Aorta (tissue), 5 donors: ENCODE results near the gene COPE. TPM values are rescaled to one million over a fixed set of nuclear protein-coding genes. Genes with fewer than 3 reads are reported as not detected.
"Not testable (repeated sequence)": the region's sequence is repeated elsewhere in the genome, so short reads cannot be mapped to it uniquely, and the experiment has no call there.

Source experiments
- ATAC-seq: fragments of 200-7000 bp; cut with Tn5 transposase; one replicate; pipeline ENCODE4 v1.9.1; 2022; ENCODE audit warnings: moderate library complexity; ENCODE audit not compliant: low FRiP score
- DNase-seq, 2 donors: peaks; one replicate each; pipeline ENCODE4 v3.0.0-alpha.2; 2020
- H3K27ac ChIP-seq, 2 donors: one replicate each; pipeline ENCODE4 v1.5.1; 2013; ENCODE audit warnings: low read length in 2 of 2, mild to moderate bottlenecking in 2 of 2, moderate library complexity in 2 of 2, control low read depth in 1 of 2, inconsistent platforms in 1 of 2, low read depth in 1 of 2
- H3K27me3 ChIP-seq, 2 donors: one replicate each; pipeline ENCODE4 v1.6.1; 2013; ENCODE audit warnings: control low read depth in 1 of 2, low read length in 1 of 2, mild to moderate bottlenecking in 1 of 2, moderate library complexity in 1 of 2; ENCODE audit not compliant: insufficient read depth in 2 of 2, control insufficient read depth in 1 of 2
- H3K36me3 ChIP-seq, 2 donors: one replicate each; pipeline ENCODE4 v1.6.1; 2013; ENCODE audit warnings: control low read depth in 1 of 2, low read length in 1 of 2, mild to moderate bottlenecking in 1 of 2; ENCODE audit not compliant: insufficient read depth in 2 of 2, control insufficient read depth in 1 of 2
- H3K4me1 ChIP-seq, 2 donors: one replicate each; pipeline ENCODE4 v1.6.1; 2013; ENCODE audit warnings: low read length in 2 of 2, control low read depth in 1 of 2, mild to moderate bottlenecking in 1 of 2, moderate library complexity in 1 of 2; ENCODE audit not compliant: insufficient read depth in 2 of 2, control insufficient read depth in 1 of 2
- H3K4me3 ChIP-seq, 2 donors: one replicate each; pipeline ENCODE4 v1.5.1; 2013; ENCODE audit warnings: low read length in 2 of 2, control low read depth in 1 of 2, mild to moderate bottlenecking in 1 of 2
- H3K9me3 ChIP-seq: one replicate; pipeline ENCODE4 v1.6.1; 2013; ENCODE audit warnings: mild to moderate bottlenecking, low read length; ENCODE audit not compliant: control insufficient read depth
- WGBS, 2 donors: extraction: QIAGEN DNeasy Blood & Tissue Kit; methylation state at CpG; one replicate each; pipeline ENCODE4 v1.1.7; 2013; 5-methylcytosine and 5-hydroxymethylcytosine counted together
- intact Hi-C, 2 donors: fragments of 100-400 bp; cut with DNase I; formaldehyde crosslinking; loops; one replicate each; pipeline versions ENCODE4 v1.14.2 to v1.15.0; 2022
- polyA plus RNA-seq, 2 donors: library from polyadenylated mRNA; stranded (reverse); fragments of 200-250 nt; gene quantifications; one replicate each; pipeline ENCODE4 v1.2.3, GENCODE V29; 2013
- total RNA-seq, 2 donors: library from RNA; stranded (reverse); fragmentation: NEBNext Ultra II Directional; extraction: Animal tissue kit (Norgen Biotek cat#: 25700); gene quantifications; one replicate each; pipeline ENCODE4 v1.2.1, GENCODE V29; 2021
- donor health status: healthy with polysubstance abuse.
- donor health status: Bipolar disorder and iron deficiency.
- donor health status: DM: no; HTN: no; CAD: no.
- donor health status: DM: no; HTN: no; CAD: no.
- donor health status: DM: yes; HTN: yes; CAD: no.

Gene COPE
- total and polyA plus RNA-seq, 4 donors, result 121 to 180 (median 148) TPM

DNA sequence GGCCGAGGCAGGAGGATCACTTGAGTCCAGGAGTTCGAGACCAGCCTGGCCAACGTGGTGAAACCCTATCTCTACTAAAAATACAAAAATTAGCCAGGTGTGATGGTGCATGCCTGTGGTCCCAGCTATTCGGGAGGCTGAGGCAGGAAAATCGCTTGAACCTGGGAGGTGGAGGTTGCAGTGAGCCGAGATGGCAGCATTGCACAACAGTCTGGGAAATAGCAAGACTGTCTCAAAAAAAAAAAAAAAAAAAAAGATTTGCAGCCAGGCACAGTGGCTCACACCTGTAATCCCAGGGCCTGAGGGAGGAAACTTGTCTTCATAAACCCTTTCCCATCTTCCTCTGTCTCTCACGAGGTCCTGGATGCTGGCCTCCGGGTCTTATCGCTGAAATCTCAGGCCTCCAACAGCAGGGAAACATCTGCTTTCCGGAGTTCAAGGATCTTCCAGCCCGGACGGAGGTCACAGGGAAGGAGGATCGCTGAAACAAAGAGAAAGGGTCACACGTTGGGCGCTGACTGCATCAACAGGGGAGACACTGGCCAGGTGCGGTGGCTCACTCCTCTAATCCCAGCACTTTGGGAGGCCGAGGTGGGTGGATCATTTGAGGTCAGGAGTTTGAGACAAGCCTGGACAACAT is 33.3 kb upstream of the COPE start:
- H3K4me3 ChIP-seq, H3K36me3 ChIP-seq, ATAC-seq, intact Hi-C loops, H3K27ac ChIP-seq, H3K4me1 ChIP-seq, H3K9me3 ChIP-seq, H3K27me3 ChIP-seq, DNase-seq: not testable (repeated sequence)
- 76 to 80% methylated on average over 17 of the region's 17 CpGs for WGBS, 2 donors

DNA sequence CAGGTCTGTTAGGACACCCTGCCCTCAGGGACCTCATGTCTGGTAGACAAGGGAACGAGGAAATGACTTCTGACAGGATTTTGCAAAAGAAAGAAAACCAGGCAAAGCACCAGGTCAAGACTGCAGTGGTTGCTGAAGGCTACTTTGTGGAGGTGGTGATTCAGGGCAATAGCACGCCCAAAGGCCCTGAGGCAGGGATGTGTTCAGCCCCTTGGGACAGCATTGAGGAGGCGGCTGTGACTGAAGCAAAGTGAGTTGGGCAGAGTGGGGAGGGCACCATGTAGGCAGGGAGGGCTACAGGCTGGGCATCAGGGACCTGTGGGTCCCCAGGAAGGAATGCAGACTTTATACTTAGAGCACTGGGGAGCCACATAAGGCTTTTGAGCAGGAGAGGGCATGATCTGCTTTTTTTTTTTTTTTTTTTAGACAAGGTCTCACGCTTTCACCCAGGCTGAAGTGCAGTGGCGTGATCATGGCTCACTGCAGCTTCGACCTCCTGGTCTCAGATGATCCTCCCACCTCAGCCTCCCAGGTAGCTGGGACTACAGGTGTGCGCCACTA is 32.6 kb upstream of the COPE start:
- WGBS, 2 donors, result 83 to 91% methylated on average over 6 to 7 of the region's 7 CpGs
- ATAC-seq (no peak), DNase-seq (no peak)
- Histone ChIP-seq H3K36me3 (no peaks in the 10 kb centered on the region), H3K27me3 (no peaks in the 10 kb centered on the region), H3K27ac (no peak overlapping the region), H3K4me3 (no peak overlapping the region), H3K4me1 (no peaks in the 10 kb centered on the region), H3K9me3 (no peaks in the 10 kb centered on the region)
- intact Hi-C loops, result no loop called here

DNA sequence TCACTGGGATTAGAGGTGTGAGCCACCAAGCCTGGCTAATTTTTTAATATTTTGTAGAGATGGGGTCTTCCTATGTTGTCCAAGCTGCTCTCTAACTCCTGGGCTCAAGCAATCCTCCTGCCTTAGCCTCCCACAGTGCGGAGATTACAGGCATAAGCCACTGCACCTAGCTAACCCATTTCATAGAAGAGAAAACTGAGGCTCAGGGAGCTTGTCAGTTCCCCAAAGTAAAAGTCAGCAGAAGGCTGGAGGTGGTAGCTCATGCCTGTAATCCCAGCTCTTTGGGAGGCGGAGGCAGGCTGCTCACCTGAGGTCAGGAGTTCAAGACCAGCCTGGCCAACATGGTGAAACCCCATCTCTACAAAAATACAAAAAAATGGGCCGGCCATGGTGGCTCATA is 30.7 kb upstream of the COPE start:
- DNase-seq, result no peak
- no peaks in the 10 kb centered on the region for H3K27me3 ChIP-seq
- 90 to 92% methylated on average over 3 of the region's 3 CpGs for WGBS, 2 donors
- no peak overlapping the region for H3K4me3 ChIP-seq
- no peaks in the 10 kb centered on the region for H3K4me1 ChIP-seq
- no peaks in the 10 kb centered on the region for H3K9me3 ChIP-seq
- no peaks in the 10 kb centered on the region for H3K36me3 ChIP-seq
- no peak for ATAC-seq
- intact Hi-C loops, result no loop called here
- H3K27ac ChIP-seq, result no peak overlapping the region

DNA sequence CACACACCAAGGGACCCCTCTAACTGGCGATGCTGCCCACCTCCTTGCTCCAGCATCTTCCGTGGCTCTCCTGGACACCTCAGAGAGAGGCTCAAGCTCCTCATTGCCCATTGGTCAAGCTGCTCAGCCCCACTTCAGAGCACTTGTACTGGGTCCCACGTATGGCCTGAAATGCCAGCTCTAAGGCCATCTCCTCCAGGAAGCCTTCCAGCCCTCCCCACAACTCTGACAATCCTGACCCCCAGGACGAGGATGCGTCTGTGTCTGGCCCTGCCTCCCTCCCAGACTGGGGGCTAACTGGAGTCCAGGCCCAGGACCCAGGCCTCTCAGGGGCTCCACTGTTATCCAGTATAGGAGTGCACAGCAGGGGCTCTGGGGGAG is 29.8 kb upstream of the COPE start:
- H3K36me3 ChIP-seq, result no peaks in the 10 kb centered on the region
- no peaks in the 10 kb centered on the region for H3K27me3 ChIP-seq
- WGBS, 2 donors, result 86 to 87% methylated on average over 5 of the region's 5 CpGs
- intact Hi-C loops, result no loop called here
- DNase-seq (no peak), ATAC-seq (no peak)
- H3K4me3 ChIP-seq, result no peak overlapping the region
- no peak overlapping the region for H3K27ac ChIP-seq
- H3K4me1 ChIP-seq, result no peaks in the 10 kb centered on the region
- no peaks in the 10 kb centered on the region for H3K9me3 ChIP-seq

DNA sequence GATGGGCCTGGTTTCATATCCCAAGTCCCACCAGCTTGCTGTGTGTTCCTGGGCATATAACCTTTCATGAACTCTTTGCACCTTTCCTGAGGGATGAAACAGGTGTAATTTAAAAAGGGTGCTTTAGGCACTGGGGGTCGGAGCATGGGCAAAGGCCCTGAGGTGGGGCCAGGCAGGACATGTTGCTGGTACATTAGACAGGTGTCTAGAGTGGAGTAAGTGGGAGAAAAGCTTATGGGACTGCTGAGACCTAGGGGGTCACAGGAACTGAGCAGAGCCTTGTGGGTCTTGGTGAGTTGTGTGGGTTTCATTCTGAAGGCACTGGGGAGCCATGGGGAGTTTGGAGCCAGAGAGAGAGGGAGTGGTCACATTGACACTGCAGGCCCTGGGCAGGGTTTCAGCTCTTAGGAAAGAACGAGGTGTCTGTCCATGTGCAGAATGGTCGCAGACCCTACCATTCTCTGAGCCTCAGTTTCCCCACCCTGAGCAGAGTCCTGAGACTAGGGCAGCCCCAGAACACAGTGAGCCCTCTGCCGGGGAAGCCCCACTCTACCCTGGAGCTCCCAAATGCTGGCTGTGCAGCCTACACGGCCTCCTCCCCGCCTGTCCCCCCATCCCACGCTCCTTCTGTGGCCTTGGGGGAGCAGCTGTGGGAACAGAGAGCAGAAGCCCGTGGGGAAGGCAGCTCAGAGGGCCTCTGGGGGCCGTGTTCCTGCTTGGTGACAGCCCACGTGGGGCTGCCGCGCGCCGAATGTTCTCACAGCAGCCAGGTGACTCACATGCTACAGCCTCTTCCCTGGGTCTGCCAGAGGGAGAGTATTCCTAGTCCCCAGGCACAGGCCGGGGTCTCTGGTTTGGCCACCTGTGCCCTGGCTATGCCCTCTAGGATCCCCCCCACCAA is 29.1 kb upstream of the COPE start:
- no peak overlapping the region for H3K27ac ChIP-seq
- ATAC-seq, result no peak
- no peaks in the 10 kb centered on the region for H3K4me1 ChIP-seq
- H3K9me3 ChIP-seq, result no peaks in the 10 kb centered on the region
- H3K4me3 ChIP-seq, result no peak overlapping the region
- no peak for DNase-seq
- 77 to 81% methylated on average over 15 of the region's 15 CpGs for WGBS, 2 donors
- intact Hi-C loops, result no loop called here
- no peaks in the 10 kb centered on the region for H3K36me3 ChIP-seq
- no peaks in the 10 kb centered on the region for H3K27me3 ChIP-seq

DNA sequence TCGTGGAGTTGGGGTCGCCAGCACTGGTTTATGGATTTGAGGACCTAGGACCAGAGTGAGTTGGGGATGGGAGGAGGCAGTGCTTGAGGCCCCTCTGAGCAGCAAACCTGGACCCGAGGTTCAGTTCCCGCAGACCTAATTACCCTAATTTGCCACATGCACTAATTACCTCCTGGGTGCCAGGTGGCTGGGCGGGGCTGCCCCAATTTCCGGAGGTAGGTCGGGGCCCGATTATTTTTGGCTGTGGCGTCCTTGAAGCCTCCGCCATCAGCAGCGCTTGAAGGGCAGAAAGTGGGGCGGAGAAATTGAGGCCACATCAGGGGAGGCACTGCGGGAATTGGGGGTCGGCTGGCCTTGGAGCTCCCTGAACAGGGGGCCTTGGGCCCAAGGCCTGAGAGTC is 27.7 kb upstream of the COPE start:
- H3K27me3 ChIP-seq, result no peaks in the 10 kb centered on the region
- no peak overlapping the region for H3K4me3 ChIP-seq
- DNase-seq (no peak), ATAC-seq (no peak)
- H3K36me3 ChIP-seq, result no peaks in the 10 kb centered on the region
- no peaks in the 10 kb centered on the region for H3K9me3 ChIP-seq
- H3K4me1 ChIP-seq, result no peaks in the 10 kb centered on the region
- WGBS, 2 donors, result 82 to 86% methylated on average over 14 of the region's 14 CpGs
- H3K27ac ChIP-seq, result no peak overlapping the region
- intact Hi-C loops, result no loop called here

DNA sequence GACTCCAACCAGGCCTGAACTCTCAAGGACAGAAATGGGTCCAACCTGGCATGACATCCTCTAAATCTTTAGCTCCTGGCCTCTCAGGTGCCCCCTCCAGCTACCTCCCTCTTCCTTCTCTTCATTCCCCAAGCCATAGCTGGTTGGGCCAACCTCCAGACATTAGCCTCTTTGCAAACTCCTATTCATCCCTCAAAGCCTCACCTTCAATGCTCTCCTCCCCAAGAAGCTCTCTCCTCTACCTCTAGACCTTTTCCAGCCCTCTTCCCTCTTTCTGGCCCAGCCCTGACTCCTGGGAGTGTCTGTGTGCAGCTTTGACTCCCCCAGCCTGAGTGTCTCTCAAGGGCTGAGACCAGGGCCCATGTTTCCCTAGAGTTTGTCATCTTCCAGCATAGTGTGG is 27.1 kb upstream of the COPE start:
- intact Hi-C loops, result no loop called here
- no peaks in the 10 kb centered on the region for H3K9me3 ChIP-seq
- no peaks in the 10 kb centered on the region for H3K27me3 ChIP-seq
- no peaks in the 10 kb centered on the region for H3K4me1 ChIP-seq
- H3K4me3 ChIP-seq, result no peak overlapping the region
- DNase-seq (no peak), ATAC-seq (no peak)
- H3K27ac ChIP-seq, result no peak overlapping the region
- no peaks in the 10 kb centered on the region for H3K36me3 ChIP-seq

DNA sequence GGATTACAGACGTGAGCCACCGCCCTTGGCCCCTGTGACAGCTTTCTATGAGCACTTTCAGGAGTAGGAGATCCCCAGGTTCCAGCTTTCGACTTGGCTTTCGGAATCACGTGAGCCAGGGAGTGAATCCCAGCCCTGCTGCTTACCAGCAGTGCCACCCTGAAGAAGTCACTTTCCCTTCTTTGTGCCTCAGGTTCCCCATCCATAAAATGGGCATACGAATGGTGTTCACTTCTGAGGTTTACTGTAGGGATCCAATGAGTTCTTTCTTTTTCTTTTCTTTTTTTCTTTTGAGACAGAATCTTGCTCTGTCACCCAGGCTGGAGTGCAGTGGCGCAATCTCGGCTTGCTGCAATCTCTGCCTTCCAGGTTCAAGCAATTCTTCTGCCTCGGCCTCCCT is 26.1 kb upstream of the COPE start:
- intact Hi-C loops, result no loop called here
- WGBS, 2 donors, result 91 to 94% methylated on average over 9 of the region's 9 CpGs
- Histone ChIP-seq H3K27ac (no peak overlapping the region), H3K36me3 (no peaks in the 10 kb centered on the region), H3K4me1 (no peaks in the 10 kb centered on the region), H3K9me3 (no peaks in the 10 kb centered on the region), H3K27me3 (no peaks in the 10 kb centered on the region), H3K4me3 (no peak overlapping the region)
- ATAC-seq (no peak), DNase-seq (no peak)

DNA sequence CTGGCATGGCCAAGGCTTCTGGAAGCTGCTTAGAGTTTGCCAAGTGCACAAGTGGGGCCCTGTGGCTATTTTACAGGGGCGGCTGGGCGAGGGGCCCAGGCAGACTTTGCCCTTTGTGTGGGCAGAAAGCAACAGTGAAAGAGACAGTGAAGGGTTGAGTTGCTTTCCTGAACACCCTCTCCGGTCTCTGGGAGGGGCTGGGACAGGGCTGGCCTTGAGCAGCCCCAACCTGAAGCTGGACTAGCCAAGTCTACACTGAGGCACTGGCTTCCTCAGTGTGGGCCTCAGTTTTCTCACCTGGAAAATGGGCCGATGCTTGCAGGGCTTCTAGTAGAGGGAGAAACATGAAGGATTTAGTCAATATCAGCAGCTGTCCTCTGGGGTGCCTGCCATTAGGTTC is 24.3 kb upstream of the COPE start:
- no peaks in the 10 kb centered on the region for H3K4me1 ChIP-seq
- H3K4me3 ChIP-seq, result no peak overlapping the region
- H3K36me3 ChIP-seq, result no peaks in the 10 kb centered on the region
- H3K27me3 ChIP-seq, result no peaks in the 10 kb centered on the region
- WGBS, 2 donors, result 74 to 81% methylated on average over 4 of the region's 4 CpGs
- no peak overlapping the region for H3K27ac ChIP-seq
- DNase-seq, result no peak
- ATAC-seq, result no peak
- intact Hi-C loops, result no loop called here
- no peaks in the 10 kb centered on the region for H3K9me3 ChIP-seq
